Measurements from ENCODE around the gene PDILT.
"Not testable (repeated sequence)": the region's sequence is repeated elsewhere in the genome, so short reads cannot be mapped to it uniquely, and the experiment has no call there.

PDILT gene, protein sequence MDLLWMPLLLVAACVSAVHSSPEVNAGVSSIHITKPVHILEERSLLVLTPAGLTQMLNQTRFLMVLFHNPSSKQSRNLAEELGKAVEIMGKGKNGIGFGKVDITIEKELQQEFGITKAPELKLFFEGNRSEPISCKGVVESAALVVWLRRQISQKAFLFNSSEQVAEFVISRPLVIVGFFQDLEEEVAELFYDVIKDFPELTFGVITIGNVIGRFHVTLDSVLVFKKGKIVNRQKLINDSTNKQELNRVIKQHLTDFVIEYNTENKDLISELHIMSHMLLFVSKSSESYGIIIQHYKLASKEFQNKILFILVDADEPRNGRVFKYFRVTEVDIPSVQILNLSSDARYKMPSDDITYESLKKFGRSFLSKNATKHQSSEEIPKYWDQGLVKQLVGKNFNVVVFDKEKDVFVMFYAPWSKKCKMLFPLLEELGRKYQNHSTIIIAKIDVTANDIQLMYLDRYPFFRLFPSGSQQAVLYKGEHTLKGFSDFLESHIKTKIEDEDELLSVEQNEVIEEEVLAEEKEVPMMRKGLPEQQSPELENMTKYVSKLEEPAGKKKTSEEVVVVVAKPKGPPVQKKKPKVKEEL

DNA sequence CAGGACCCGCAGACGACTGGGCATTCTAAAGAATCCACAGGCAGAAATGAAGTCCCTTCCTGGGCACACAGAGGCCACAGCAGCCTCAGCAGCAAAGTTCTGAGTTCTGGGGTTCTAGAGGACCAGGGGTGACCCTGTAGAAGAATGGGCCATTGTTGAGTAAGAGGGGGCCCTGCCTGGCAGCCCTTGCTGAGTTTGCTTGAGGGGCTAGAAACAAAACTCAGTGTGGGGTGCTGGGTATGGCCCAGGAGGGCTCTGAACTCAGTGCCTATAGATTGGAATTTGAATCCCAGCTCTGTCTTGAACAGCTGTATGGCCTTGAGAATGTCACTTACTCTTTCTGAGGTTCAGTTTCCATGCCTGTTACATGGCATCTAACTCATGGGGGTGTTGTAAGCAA, at the start of gene PDILT:
Gene PDILT, minus strand, starts transcription at position 101 of the 400 bp plus-strand sequence. CDS start 5,437 bp downstream, outside the sequence.
- DNase-seq (ENCODE audit: low read depth), result no peak

DNA sequence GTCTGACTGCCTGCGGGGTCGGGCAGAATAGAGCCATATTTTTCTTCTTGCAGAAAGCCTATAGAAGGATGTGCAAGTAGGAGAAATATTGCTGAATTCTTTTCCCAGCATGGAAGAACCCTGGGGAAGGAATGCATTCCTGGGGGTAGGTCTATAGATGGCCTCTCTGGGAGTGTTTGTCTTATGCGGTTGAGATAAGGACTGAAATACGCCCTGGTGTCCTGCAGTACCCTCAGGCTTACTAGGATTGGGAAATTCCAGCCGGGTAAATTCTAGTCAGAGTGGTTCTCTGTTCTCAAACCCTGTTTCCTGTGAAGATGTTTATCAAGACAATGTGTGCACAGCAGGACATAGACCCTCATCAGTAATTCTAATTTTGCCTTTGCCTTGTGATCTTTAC, 49.1 kb upstream of the PDILT start:
- not testable (repeated sequence) for DNase-seq (ENCODE audit: low read depth)

- DNase-seq (ENCODE audit: low read depth), result not testable (repeated sequence)
Measured at GRCh38 chr16:20451364-20451763, 46.8 kb upstream of the PDILT start, which contains the start of gene ACSM2A. ACSM2A (plus strand) TSS chr16:20451521; CDS start chr16:20460115, 8,594 bp downstream.

DNA sequence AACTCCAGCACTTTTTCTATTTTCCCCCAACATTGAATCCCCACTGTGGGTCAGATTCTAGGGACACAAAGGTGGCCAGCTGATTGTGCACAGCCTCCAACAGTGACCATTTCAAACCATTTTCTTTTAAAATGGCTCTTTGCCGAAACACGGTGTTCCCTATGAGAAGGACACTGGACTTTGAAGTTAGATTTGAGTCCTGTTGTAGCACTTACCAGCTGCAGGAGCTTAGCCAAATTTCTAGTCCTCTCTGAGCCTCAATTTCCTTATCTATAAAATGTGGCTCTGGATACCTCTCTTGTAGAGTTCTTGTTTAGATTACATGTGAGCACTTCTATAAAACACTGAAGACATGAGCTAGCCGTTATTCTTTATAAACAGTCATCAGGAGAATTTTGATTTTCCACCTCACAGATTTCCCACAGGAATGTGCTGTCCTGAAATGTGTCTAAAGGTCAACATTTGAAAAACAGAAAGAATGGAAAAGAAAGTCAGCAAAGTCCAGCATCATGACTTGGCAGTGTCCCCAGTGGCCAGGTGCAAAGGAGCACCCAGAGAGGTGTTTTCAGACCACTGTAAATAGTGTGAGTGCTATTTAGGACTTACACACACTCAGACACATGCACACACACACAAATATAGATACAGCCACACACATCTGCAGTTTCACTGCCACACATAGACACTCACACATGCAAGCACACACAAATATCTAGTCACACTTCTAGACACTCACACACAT, 42.3 kb upstream of the PDILT start:
- not testable (repeated sequence) for DNase-seq (ENCODE audit: low read depth)

DNA sequence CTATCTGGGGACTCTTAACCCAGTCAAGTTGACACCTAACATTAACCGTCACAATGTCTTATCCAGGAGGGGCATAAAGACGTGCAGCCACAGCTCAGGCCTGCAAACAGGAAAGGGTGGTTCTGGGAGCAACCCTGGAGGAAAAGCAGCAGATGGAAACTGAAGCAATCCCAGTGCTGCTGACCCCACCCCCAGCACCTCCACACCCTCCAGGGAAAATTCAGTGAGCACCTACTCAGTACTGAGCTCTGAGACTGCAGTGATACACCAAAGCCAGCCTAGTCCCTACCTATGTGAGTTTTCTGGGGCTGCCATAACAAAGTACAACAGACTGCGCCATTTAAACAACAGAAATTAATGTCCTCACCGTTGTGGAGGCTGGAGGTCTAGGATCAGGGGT, 37.3 kb upstream of the PDILT start:
- DNase-seq (ENCODE audit: low read depth), result not testable (repeated sequence)

DNA sequence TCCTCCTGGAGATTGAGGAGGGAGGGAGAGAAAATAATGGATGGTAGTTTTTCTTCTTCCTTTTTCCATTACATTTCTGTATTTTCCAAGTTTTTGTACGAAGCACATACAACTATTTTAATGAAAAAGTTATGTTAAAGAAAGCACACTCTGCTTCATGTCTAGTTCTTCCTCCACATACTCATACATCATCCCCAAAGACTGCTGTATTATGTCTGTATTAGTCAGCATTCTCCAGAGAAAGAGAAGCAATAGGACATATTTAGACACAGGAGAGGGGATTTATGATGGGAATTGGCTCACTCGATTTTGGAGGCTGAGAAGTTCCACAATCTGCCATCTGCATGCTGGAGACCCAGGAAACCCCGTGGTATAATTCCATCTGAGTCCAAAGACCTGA, 36.7 kb upstream of the PDILT start:
- DNase-seq (ENCODE audit: low read depth), result no peak

GRCh38 chr16:20440731-20441130, 36.2 kb upstream of the PDILT start:
- DNase-seq (ENCODE audit: low read depth), result not testable (repeated sequence)

DNA sequence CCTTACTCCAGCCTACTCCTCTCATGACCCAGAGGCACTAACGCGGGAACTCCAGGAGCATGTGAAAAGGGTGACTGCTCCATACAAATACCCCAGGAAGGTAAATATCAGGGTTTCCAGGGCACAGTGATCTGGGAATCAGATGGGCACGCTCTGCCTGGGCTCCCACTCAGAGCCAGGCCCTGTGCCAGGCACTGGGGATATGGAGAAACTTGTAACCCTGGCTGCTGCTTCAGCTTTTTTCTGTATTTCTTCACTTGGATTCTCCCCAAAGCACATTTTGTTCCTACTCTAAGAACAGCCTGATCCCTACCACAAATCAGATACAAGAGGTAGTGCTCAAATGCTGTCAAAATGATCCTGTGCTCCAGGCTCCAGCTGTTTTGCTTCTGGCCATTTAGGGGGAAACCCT, 35.3 kb upstream of the PDILT start:
- DNase-seq (ENCODE audit: low read depth), result not testable (repeated sequence)

- DNase-seq (ENCODE audit: low read depth), result not testable (repeated sequence)
Measured at GRCh38 chr16:20438950-20439349, 34.4 kb upstream of the PDILT start.

GRCh38 chr16:20430948-20431347, 26.4 kb upstream of the PDILT start:
- DNase-seq (ENCODE audit: low read depth), result no peak

DNA sequence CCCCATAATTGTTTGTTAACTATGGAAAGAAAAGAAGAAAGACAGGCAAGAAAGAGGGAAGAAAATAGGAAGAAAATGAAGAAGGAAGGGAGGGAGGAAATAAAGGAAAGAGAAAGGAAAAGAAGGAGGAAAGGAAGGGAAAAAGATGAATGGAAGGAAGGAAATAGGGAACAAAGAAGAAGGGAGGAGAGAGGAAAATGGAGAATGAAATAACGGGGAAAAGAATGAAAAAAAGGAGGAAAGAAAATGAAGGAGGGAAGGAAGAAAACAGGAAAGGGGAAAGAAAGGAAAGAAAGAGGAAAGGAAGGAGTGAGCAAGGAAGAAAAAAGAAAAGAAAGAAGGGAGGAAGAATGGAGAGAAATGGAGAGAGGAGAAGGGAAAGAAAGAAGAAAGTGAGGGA, 25.9 kb upstream of the PDILT start:
- not testable (repeated sequence) for DNase-seq (ENCODE audit: low read depth)

DNA sequence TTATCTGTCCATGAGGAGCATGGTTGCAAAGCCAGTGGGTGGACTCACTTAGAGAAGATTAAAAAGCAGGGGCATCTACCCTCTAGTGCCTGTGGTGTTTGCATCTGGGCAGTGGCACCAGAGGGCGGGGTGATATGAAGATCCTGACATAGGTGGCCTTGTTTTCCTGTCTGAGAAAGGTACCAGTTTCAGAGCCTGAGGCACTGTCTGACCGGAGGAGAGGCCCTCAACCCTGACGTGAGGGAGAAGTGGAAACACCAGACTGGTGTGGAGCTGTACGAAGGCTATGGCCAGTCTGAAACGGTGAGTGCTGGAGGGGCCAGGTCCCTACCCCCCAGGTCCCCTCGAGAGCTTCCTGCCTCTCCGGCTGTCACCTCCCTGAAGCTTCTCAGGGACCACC, 25.0 kb upstream of the PDILT start:
- not testable (repeated sequence) for DNase-seq (ENCODE audit: low read depth)

DNA sequence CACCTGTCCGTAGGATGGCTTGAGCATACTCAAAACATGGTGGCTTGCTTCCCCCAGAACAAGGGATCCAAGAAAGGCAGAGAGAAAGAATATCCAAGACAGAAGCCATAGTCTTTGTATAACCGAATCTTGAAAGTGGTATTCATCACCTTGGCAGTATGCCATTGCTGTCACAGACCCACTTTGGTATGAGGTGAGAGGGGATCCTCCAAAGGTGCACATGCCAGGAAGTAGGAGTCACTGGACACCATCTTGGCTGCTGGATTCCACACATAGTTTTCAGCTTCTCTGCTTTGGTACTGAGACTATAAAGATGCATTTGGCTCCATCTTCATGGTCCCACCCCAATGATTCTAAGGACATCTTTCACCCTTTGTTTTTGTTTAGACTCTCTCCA, 22.9 kb upstream of the PDILT start:
- not testable (repeated sequence) for DNase-seq (ENCODE audit: low read depth)

GRCh38 chr16:20424129-20424866, 19.8 kb upstream of the PDILT start:
- no peak for DNase-seq (ENCODE audit: low read depth)

- DNase-seq (ENCODE audit: low read depth), result not testable (repeated sequence)
Measured at GRCh38 chr16:20423772-20424128, 19.2 kb upstream of the PDILT start.

GRCh38 chr16:20421748-20422147, 17.2 kb upstream of the PDILT start:
- DNase-seq (ENCODE audit: low read depth), result not testable (repeated sequence)

DNA sequence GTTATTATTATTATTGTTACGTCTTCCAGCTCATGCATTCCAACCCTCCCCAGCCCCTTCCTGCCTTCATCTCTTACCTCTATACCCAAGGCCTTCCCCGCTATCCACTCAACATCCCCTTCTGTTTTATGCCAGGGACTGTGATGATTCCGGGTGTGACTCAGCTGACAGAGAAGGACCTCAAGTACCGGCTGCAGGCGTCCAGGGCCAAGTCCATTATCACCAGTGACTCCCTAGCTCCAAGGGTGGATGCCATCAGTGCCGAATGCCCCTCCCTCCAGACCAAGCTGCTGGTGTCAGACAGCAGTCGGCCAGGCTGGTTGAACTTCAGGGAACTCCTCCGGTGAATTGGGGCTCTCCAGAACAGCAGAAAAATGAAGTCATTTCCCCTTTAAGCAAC, 14.6 kb upstream of the PDILT start:
- DNase-seq (ENCODE audit: low read depth), result not testable (repeated sequence)

DNA sequence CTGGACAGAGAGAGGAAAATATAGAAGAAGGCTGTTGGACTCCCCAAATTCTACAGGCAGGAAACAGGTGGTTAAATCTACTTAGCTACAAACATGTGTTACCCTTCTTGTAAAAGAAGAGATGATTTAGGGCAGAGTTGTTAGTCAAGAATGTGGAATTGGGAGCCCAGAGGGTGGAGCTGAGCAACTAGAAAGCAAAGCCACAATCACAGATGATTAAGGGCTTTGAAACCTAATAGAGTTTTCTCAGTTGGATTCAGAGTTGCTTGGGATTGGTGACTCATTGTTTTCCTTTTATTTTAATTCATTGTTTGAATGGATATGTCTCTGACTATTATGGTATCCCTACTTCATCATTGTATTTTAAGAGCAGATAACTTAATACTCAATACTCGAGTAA, 11.0 kb upstream of the PDILT start:
- DNase-seq (ENCODE audit: low read depth), result no peak

- DNase-seq (ENCODE audit: low read depth), result no peak
Measured at GRCh38 chr16:20411055-20411454, 6.5 kb upstream of the PDILT start.

DNA sequence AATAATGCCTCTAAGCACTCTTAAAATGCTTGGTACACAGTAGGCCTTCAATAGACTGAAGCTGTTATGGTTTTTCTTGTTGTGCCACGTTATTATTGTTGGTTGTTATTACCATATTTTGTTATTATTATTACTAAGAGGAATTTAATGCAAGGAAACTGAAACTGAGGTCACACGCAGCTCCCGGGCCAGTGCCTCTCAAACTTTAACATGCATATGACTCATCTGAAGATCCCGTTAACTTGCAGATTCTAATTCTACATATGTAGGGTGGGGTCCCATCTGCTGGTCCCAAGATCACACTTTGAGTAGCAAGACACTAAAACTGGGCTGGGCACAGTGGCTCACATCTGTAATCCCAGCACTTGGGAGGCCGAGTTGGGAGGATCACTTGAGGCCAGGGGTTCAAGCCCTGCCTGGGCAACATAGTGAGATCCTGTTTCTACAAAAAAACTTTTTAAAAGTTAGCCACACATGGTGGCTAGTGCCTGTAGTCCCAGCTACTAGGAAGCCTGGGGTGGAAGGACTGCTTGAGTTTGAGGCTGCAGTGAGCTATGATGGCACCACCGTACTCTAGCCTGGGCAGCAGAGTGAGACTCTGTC, 5.7 kb upstream of the PDILT start:
- no peak for DNase-seq (ENCODE audit: low read depth)

- no peak for DNase-seq (ENCODE audit: low read depth)
Measured at GRCh38 chr16:20409398-20410120, 5.0 kb upstream of the PDILT start, which contains the start of gene ACSM5. ACSM5 (plus strand) TSS chr16:20409534; CDS start chr16:20411485, 1,951 bp downstream.

All from HS-5 (cell line).